Measurements from ENCODE around the gene TAT. TPM values are rescaled to one million over a fixed set of nuclear protein-coding genes. Genes with fewer than 3 reads are reported as not detected.

Gene TAT
- total RNA-seq, 1 experiment from 2014 or later = not detected

GRCh38 chr16:71537643-71538042, 39.2 kb downstream of the TAT start:
- Mint-ChIP-seq H3K36me3 (ENCODE audit: insufficient read depth, unreplicated experiment) (peaks cover 33% of the 10 kb centered on the region), H3K4me1 (ENCODE audit: low read depth, unreplicated experiment) (peaks cover 22% of the 10 kb centered on the region), H3K9me3 (ENCODE audit: low read depth, unreplicated experiment) (no peaks in the 10 kb centered on the region), H3K27ac (ENCODE audit: unreplicated experiment) (no peak overlapping the region), H3K4me3 (ENCODE audit: low read depth, unreplicated experiment) (no peak overlapping the region), H3K27me3 (ENCODE audit: unreplicated experiment) (no peaks in the 10 kb centered on the region)
- intact Hi-C loops (cut with micrococcal nuclease; ENCODE audit: unreplicated experiment) = loop anchor here (1.0 kb wide), 3 partner anchors 36 to 125 kb away; no protein-coding TSS in a partner anchor
- DNase-seq = peak; percentile 78
- CTCF ChIA-PET = interaction anchor here (1.3 to 1.5 kb wide), 2 partner anchors 54 to 58 kb away, joined by 3 to 4 read pairs; no protein-coding TSS in a partner anchor
- BruUV-seq (replicated peaks) = no TSS peak
- TF ChIP-seq CTCF (IDR thresholded peaks at IDR 0.05; ENCODE audit: unreplicated experiment) = peak; percentile 72

GRCh38 chr16:71536752-71537499, 40.0 kb downstream of the TAT start:
- BruUV-seq (replicated peaks) = no TSS peak
- CTCF ChIA-PET = interaction anchor here (1.5 kb wide), 1 partner anchor 53 kb away, joined by 3 read pairs; no protein-coding TSS in a partner anchor
- H3K4me3 Mint-ChIP-seq (ENCODE audit: low read depth, unreplicated experiment) = no peak overlapping the region
- H3K36me3 Mint-ChIP-seq (ENCODE audit: insufficient read depth, unreplicated experiment) = peaks cover 26% of the 10 kb centered on the region
- TF ChIP-seq CTCF (IDR thresholded peaks at IDR 0.05; ENCODE audit: unreplicated experiment) = no peak
- H3K27ac Mint-ChIP-seq (ENCODE audit: unreplicated experiment) = no peak overlapping the region
- H3K4me1 Mint-ChIP-seq (ENCODE audit: low read depth, unreplicated experiment) = peaks cover 15% of the 10 kb centered on the region
- H3K9me3 Mint-ChIP-seq (ENCODE audit: low read depth, unreplicated experiment) = no peaks in the 10 kb centered on the region
- intact Hi-C loops (cut with micrococcal nuclease; ENCODE audit: unreplicated experiment) = loop anchor here (1.0 kb wide), 3 partner anchors 36 to 125 kb away; no protein-coding TSS in a partner anchor
- no peak for DNase-seq
- no peaks in the 10 kb centered on the region for H3K27me3 Mint-ChIP-seq (ENCODE audit: unreplicated experiment)

- no peak for TF ChIP-seq CTCF (IDR thresholded peaks at IDR 0.05; ENCODE audit: unreplicated experiment)
- H3K4me3 Mint-ChIP-seq (ENCODE audit: low read depth, unreplicated experiment) = no peak overlapping the region
- intact Hi-C loops (cut with micrococcal nuclease; ENCODE audit: unreplicated experiment) = no loop called here
- no peak overlapping the region for H3K27ac Mint-ChIP-seq (ENCODE audit: unreplicated experiment)
- H3K36me3 Mint-ChIP-seq (ENCODE audit: insufficient read depth, unreplicated experiment) = peaks cover 41% of the 10 kb centered on the region
- no peak for DNase-seq
- BruUV-seq (replicated peaks) = no TSS peak
- H3K27me3 Mint-ChIP-seq (ENCODE audit: unreplicated experiment) = no peaks in the 10 kb centered on the region
- no peaks in the 10 kb centered on the region for H3K9me3 Mint-ChIP-seq (ENCODE audit: low read depth, unreplicated experiment)
- H3K4me1 Mint-ChIP-seq (ENCODE audit: low read depth, unreplicated experiment) = peaks cover 31% of the 10 kb centered on the region
- CTCF ChIA-PET = no interaction called here
Measured at GRCh38 chr16:71532366-71532765, 44.5 kb downstream of the TAT start.

GRCh38 chr16:71528863-71529262, 48.0 kb downstream of the TAT start:
- Mint-ChIP-seq H3K36me3 (ENCODE audit: insufficient read depth, unreplicated experiment) (peaks cover 48% of the 10 kb centered on the region), H3K27me3 (ENCODE audit: unreplicated experiment) (no peaks in the 10 kb centered on the region), H3K27ac (ENCODE audit: unreplicated experiment) (peak overlapping the region; percentile 23), H3K4me1 (ENCODE audit: low read depth, unreplicated experiment) (peaks cover 55% of the 10 kb centered on the region), H3K4me3 (ENCODE audit: low read depth, unreplicated experiment) (peak overlapping the region; percentile 81), H3K9me3 (ENCODE audit: low read depth, unreplicated experiment) (no peaks in the 10 kb centered on the region)
- no TSS peak for BruUV-seq (replicated peaks)
- DNase-seq = no peak
- CTCF ChIA-PET = interaction anchor here (0.6 to 2.0 kb wide), 11 partner anchors 8 to 1217 kb away, joined by 3 to 7 read pairs (median 3); no protein-coding TSS in a partner anchor
- intact Hi-C loops (cut with micrococcal nuclease; ENCODE audit: unreplicated experiment) = no loop called here
- no peak for TF ChIP-seq CTCF (IDR thresholded peaks at IDR 0.05; ENCODE audit: unreplicated experiment)

Measured in Calu3 (cell line).